HepG2 (cell line): ENCODE measurements around the gene CHL1. TPM values are rescaled to one million over a fixed set of nuclear protein-coding genes. Genes with fewer than 3 reads are reported as not detected.

ENCODE experiments used
- ATAC-seq: fragments of 200-7000 bp; cut with Tn5 transposase; 3 replicates; pipeline ENCODE4 v1.9.1; 2020; ENCODE audit warnings: mild to moderate bottlenecking, moderate library complexity
- BruUV-seq: library from RNA; stranded (reverse); fragments of 400-500 nt; replicated peaks from 2 replicates; lab custom pipeline; 2021; lab: Mats Ljungman, UMichigan
- CTCF ChIA-PET: fragments of 300-600 bp; formaldehyde crosslinking; extraction: SDS; loops from one replicate; lab custom pipeline; 2021; ENCODE audit warnings: low total read pairs, inconsistent platforms, low intra/inter-chr PET ratio; lab: Yijun Ruan, JAX
- POLR2A ChIA-PET: fragments of 350-600 bp; sonication (Branson Sonifier 250); formaldehyde crosslinking; loops from one replicate; lab custom pipeline; 2020; ENCODE audit warnings: antibody characterized with exemption, inconsistent platforms; lab: Yijun Ruan, JAX
- DNase-seq: peaks from one replicate; pipeline ENCODE4 v3.0.0-alpha.2; 2015; ENCODE audit warnings: low spot score
- FAIRE-seq: peaks from 3 replicates; lab custom pipeline; 2011; peaks lifted over from hg19 to GRCh38; lab: Jason Lieb, UNC
- H2AFZ ChIP-seq: one replicate; pipeline ENCODE4 v1.6.1; 2011; ENCODE audit warnings: low read length, inconsistent platforms
- H3K27ac ChIP-seq: fragments of 300-600 bp; 3 replicates; pipeline ENCODE4 v1.8.0; 2011; ENCODE audit warnings: mixed run types, mild to moderate bottlenecking, mixed read lengths, low read length, inconsistent platforms; ENCODE audit not compliant: insufficient read depth; ENCODE audit errors: extremely low read length
- H3K27me3 ChIP-seq, 2 experiments: fragments of 200-600 bp in 1 of 2; 2 replicates in 1 of 2; 3 replicates in 1 of 2; pipeline versions ENCODE4 v1.6.0 to v1.8.0; 2011; ENCODE audit warnings: low read length in 2 of 2, mild to moderate bottlenecking in 2 of 2, moderate library complexity in 2 of 2, inconsistent platforms in 1 of 2; ENCODE audit not compliant: insufficient read depth in 2 of 2, control insufficient read depth in 1 of 2
- H3K36me3 ChIP-seq, 2 experiments: fragments of 200-600 bp in 1 of 2; replicated peaks in 1 of 2; 2 replicates in 1 of 2; 3 replicates in 1 of 2; pipeline versions ENCODE4 v1.5.1 to v1.8.0; 2011; ENCODE audit warnings: low read length in 2 of 2, inconsistent platforms in 1 of 2; ENCODE audit not compliant: insufficient read depth in 2 of 2, control insufficient read depth in 1 of 2
- H3K4me1 ChIP-seq: 2 replicates; pipeline ENCODE4 v1.5.1; 2012; ENCODE audit warnings: low read length, inconsistent platforms; ENCODE audit not compliant: insufficient read depth
- H3K4me2 ChIP-seq: 2 replicates; pipeline ENCODE4 v1.6.0; 2011; ENCODE audit warnings: low read depth, low read length, inconsistent platforms
- H3K4me3 ChIP-seq, 3 experiments: fragments of 200-600 bp in 1 of 3; sonication (generic), shearing (Covaris generic) in 1 of 3; replicated peaks in 1 of 3; 2 replicates each; pipeline ENCODE4 v1.5.1; 2011 to 2016; ENCODE audit warnings: low read length in 3 of 3, inconsistent platforms in 2 of 3, low read depth in 2 of 3, mild to moderate bottlenecking in 2 of 3, control low read depth in 1 of 3, mixed read lengths in 1 of 3; ENCODE audit not compliant: insufficient read depth in 1 of 3
- H3K79me2 ChIP-seq: one replicate; pipeline ENCODE4 v1.6.1; 2011; ENCODE audit warnings: low read length, inconsistent platforms; ENCODE audit not compliant: insufficient read depth
- H3K9ac ChIP-seq: 2 replicates; pipeline ENCODE4 v1.6.0; 2011; ENCODE audit warnings: mild to moderate bottlenecking, low read depth, low read length, inconsistent platforms; ENCODE audit not compliant: insufficient read depth
- H3K9me3 ChIP-seq: 2 replicates; pipeline ENCODE4 v1.5.1; 2012; ENCODE audit warnings: mild to moderate bottlenecking, low read length
- H4K20me1 ChIP-seq: 2 replicates; pipeline ENCODE4 v1.6.0; 2011; ENCODE audit warnings: inconsistent platforms, mild to moderate bottlenecking, low read length, moderate library complexity; ENCODE audit not compliant: insufficient read depth
- ATF4 ChIP-seq, 2 experiments: fragments of 450-650 bp in 1 of 2; sonication (generic) in 1 of 2; formaldehyde crosslinking; IDR thresholded peaks; 2 replicates each; pipeline versions ENCODE4 v1.5.0 to v1.8.0; 2020 to 2022; ENCODE audit warnings: mild to moderate bottlenecking in 1 of 2, missing genetic modification reagents in 1 of 2
- CERS6 ChIP-seq: sonication (generic); formaldehyde crosslinking; IDR thresholded peaks from 2 replicates; pipeline ENCODE4 v1.5.0; 2020; ENCODE audit warnings: missing genetic modification reagents
- GABPA ChIP-seq, 2 experiments: IDR thresholded peaks; 2 replicates each; pipeline ENCODE4 v1.6.1; 2011 to 2016; ENCODE audit warnings: low read depth in 2 of 2, low read length in 1 of 2, missing biosample characterization in 1 of 2, missing genetic modification characterization in 1 of 2
- HOXA3 ChIP-seq: sonication (generic); formaldehyde crosslinking; IDR thresholded peaks from 2 replicates; pipeline ENCODE4 v1.5.0; 2020; ENCODE audit warnings: missing genetic modification reagents
- HOXA5 ChIP-seq: sonication (generic); formaldehyde crosslinking; IDR thresholded peaks from 2 replicates; pipeline ENCODE4 v1.4.0; 2020; ENCODE audit warnings: missing genetic modification reagents
- NFKB2 ChIP-seq: sonication (generic); formaldehyde crosslinking; IDR thresholded peaks from 2 replicates; pipeline ENCODE4 v1.4.0; 2020; ENCODE audit warnings: missing genetic modification reagents, borderline replicate concordance
- POLR2AphosphoS5 ChIP-seq: IDR thresholded peaks from 2 replicates; pipeline ENCODE4 v1.6.1; 2012; ENCODE audit warnings: low read depth, low read length
- PRMT3 ChIP-seq: sonication (generic); formaldehyde crosslinking; IDR thresholded peaks from 2 replicates; pipeline ENCODE4 v1.8.1; 2022; ENCODE audit warnings: low read depth, mild to moderate bottlenecking, moderate library complexity, missing genetic modification reagents, borderline replicate concordance
- RBFOX2 ChIP-seq: fragments of 200-400 bp; formaldehyde crosslinking; IDR thresholded peaks from 2 replicates; pipeline ENCODE4 v1.6.1; 2017; ENCODE audit warnings: low read depth, mild to moderate bottlenecking, low read length
- SMAD9 ChIP-seq: sonication (generic); formaldehyde crosslinking; IDR thresholded peaks from 2 replicates; pipeline ENCODE4 v1.5.1; 2020; ENCODE audit warnings: mild to moderate bottlenecking, missing genetic modification reagents
- TFAP4 ChIP-seq: sonication (generic); IDR thresholded peaks from 2 replicates; pipeline ENCODE4 v1.6.1; 2016; ENCODE audit warnings: low read depth, borderline replicate concordance
- ZHX1 ChIP-seq: sonication (generic); formaldehyde crosslinking; IDR thresholded peaks from 2 replicates; pipeline ENCODE4 v1.8.1; 2022; ENCODE audit warnings: low read depth, mild to moderate bottlenecking, missing genetic modification reagents
- ZNF138 ChIP-seq: sonication (generic); formaldehyde crosslinking; IDR thresholded peaks from 2 replicates; pipeline ENCODE4 v1.5.0; 2020; ENCODE audit warnings: mild to moderate bottlenecking, low read depth, missing genetic modification reagents
- ZNF224 ChIP-seq: sonication (generic); formaldehyde crosslinking; IDR thresholded peaks from 2 replicates; pipeline ENCODE4 v1.5.0; 2020; ENCODE audit warnings: mild to moderate bottlenecking, missing genetic modification reagents
- ZNF34 ChIP-seq: sonication (generic); formaldehyde crosslinking; IDR thresholded peaks from 2 replicates; pipeline ENCODE4 v1.4.0; 2020; ENCODE audit warnings: mild to moderate bottlenecking, missing genetic modification reagents, borderline replicate concordance
- ZNF563 ChIP-seq: sonication (generic); formaldehyde crosslinking; IDR thresholded peaks from 2 replicates; pipeline ENCODE4 v1.8.0; 2022; ENCODE audit warnings: mild to moderate bottlenecking, moderate library complexity, missing genetic modification reagents
- WGBS: methylation state at CpG from one replicate; pipeline ENCODE4 v1.1.6; 2017; ENCODE audit warnings: low lambda C conversion rate; 5-methylcytosine and 5-hydroxymethylcytosine counted together
- in situ Hi-C: cut with HindIII; loops from 2 replicates; pipeline ENCODE4 v1.10.0; 2017; ENCODE audit warnings: low pct_unique_long_range_greater_than_20kb; ENCODE audit not compliant: extremely low pct_ligation_motif_present
- intact Hi-C: fragments of 100-400 bp; cut with micrococcal nuclease; formaldehyde crosslinking; loops from one replicate; pipeline ENCODE4 v1.10.0; 2022; ENCODE audit not compliant: unreplicated experiment
- polyA plus RNA-seq, 8 experiments: library from polyadenylated mRNA; depleted of rRNA in 3 of 8; stranded (reverse) in 7 of 8; unstranded in 1 of 8; fragments of >200 nt; fragmentation: Illumina TruSeq in 4 of 8; extraction: Trizol in 4 of 8; gene quantifications; 2 replicates each; pipeline versions ENCODE4 v1.2.1 to v1.2.3, GENCODE V29; 2011 to 2016; ENCODE audit warnings: low read depth in 4 of 8, missing spikeins in 1 of 8, mixed read lengths in 1 of 8; ENCODE audit not compliant: insufficient read depth in 1 of 8
- total RNA-seq, 5 experiments: library from RNA; depleted of rRNA; stranded (reverse); fragments of >200 nt; fragmentation: Illumina TruSeq; extraction: Trizol; gene quantifications; 2 replicates each; pipeline ENCODE4 v1.2.3, GENCODE V29; 2016; ENCODE audit warnings: low read depth in 1 of 5

Gene CHL1
- total and polyA plus RNA-seq, 2 of the 13 experiments (the other 11 are each of a cell fraction or from before 2014, with no cell fraction given): not detected

DNA sequence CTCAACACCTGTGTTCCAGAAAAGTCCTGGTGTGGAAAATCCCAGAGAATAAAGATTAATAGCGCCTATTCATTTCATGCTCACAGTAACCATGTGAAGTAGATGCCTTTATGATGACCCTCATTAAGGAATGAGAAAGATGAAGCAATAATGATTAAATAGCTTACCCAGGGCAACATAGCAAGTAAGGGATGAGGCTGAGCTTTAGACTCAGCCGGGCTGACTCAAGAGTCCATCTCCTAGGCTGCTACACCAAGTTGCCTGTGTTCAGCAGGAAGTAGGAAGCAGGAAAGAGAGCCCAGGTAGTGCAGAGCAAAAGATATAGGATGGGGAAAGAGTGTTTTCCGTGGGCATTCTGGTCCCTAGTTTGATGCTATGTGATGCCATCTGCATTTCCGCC is 256.5 kb downstream of the CHL1 start:
- POLR2A ChIA-PET: no interaction called here
- DNase-seq (no peak), ATAC-seq (no peak), FAIRE-seq (no peak)
- H3K27ac ChIP-seq: no peak overlapping the region
- H2AFZ ChIP-seq: no peak overlapping the region
- no peak overlapping the region for H3K4me2 ChIP-seq
- in situ Hi-C loops (no loop called here), intact Hi-C loops (no loop called here)
- H3K4me1 ChIP-seq: no peaks in the 10 kb centered on the region
- H3K79me2 ChIP-seq: no peaks in the 10 kb centered on the region
- H3K9me3 ChIP-seq: peaks cover 73% of the 10 kb centered on the region
- no TSS peak for BruUV-seq
- CTCF ChIA-PET: no interaction called here
- H3K27me3 ChIP-seq: no peaks in the 10 kb centered on the region
- H4K20me1 ChIP-seq: no peaks in the 10 kb centered on the region
- H3K36me3 ChIP-seq: no peaks in the 10 kb centered on the region
- 27% methylated on average over 4 of the region's 4 CpGs for WGBS
- no peak overlapping the region for H3K9ac ChIP-seq
- H3K4me3 ChIP-seq: no peak overlapping the region
- no peak for TF ChIP-seq NFKB2 (CRISPR knock-in tag)
- no peak for TF ChIP-seq HOXA5 (CRISPR knock-in tag)
- TF ChIP-seq ATF4 (CRISPR knock-in tag; IDR thresholded peaks at IDR 0.05): no peak
- TF ChIP-seq ZNF224 (CRISPR knock-in tag): no peak
- TF ChIP-seq ZNF34: no peak
- TF ChIP-seq RBFOX2: no peak
- TF ChIP-seq CERS6 (CRISPR knock-in tag): no peak
- TF ChIP-seq PRMT3 (CRISPR knock-in tag): no peak
- TF ChIP-seq SMAD9 (CRISPR knock-in tag): no peak
- no peak for TF ChIP-seq ZHX1 (CRISPR knock-in tag)
- no peak for TF ChIP-seq GABPA (IDR thresholded peaks at IDR 0.05; ENCODE audit: low read depth, low read length)
- TF ChIP-seq GABPA (CRISPR knock-in tag; IDR thresholded peaks at IDR 0.05; ENCODE audit: low read depth): no peak
- no peak for TF ChIP-seq ZNF138 (CRISPR knock-in tag)
- no peak for TF ChIP-seq TFAP4
- TF ChIP-seq ZNF563 (CRISPR knock-in tag): no peak
- TF ChIP-seq POLR2AphosphoS5: no peak
- TF ChIP-seq HOXA3 (CRISPR knock-in tag): no peak
